RCC 7860 (cell line): ENCODE measurements around the gene PAK1.
A peak's percentile ranks its signal among the peaks of the same experiment; 100 is the strongest.
"Not testable (repeated sequence)": the region's sequence is repeated elsewhere in the genome, so short reads cannot be mapped to it uniquely, and the experiment has no call there.

Experiments used
- DNase-seq: peaks from one replicate; pipeline ENCODE4 v3.0.0-alpha.2; 2015; ENCODE audit warnings: low spot score
- FAIRE-seq: peaks from 2 replicates; lab custom pipeline; 2012; peaks lifted over from hg19 to GRCh38; lab: Jason Lieb, UNC

PAK1 gene

GRCh38 chr11:77409046-77409445 is 64.8 kb downstream of the PAK1 start:
- DNase-seq, result no peak
- no peak for FAIRE-seq

- FAIRE-seq (peak; percentile 86), DNase-seq (peak; percentile 72)
Measured at GRCh38 chr11:77407613-77408012, 66.3 kb downstream of the PAK1 start.

- DNase-seq (no peak), FAIRE-seq (no peak)
Measured at GRCh38 chr11:77406396-77406795, 67.5 kb downstream of the PAK1 start.

- FAIRE-seq, result no peak
- DNase-seq, result no peak
Measured at GRCh38 chr11:77403211-77403610, 70.7 kb downstream of the PAK1 start.

GRCh38 chr11:77402218-77402556 is 71.7 kb downstream of the PAK1 start:
- FAIRE-seq, result no peak
- DNase-seq, result no peak

GRCh38 chr11:77401486-77402217 is 72.2 kb downstream of the PAK1 start:
- DNase-seq (no peak), FAIRE-seq (no peak)

- no peak for DNase-seq
- no peak for FAIRE-seq
Measured at GRCh38 chr11:77400775-77401449, 73.0 kb downstream of the PAK1 start.

GRCh38 chr11:77400271-77400670 is 73.6 kb downstream of the PAK1 start:
- FAIRE-seq, result no peak

GRCh38 chr11:77397631-77398030 is 76.3 kb downstream of the PAK1 start:
- FAIRE-seq (no peak), DNase-seq (no peak)

More at GRCh38 chr11:77400271-77400670, 73.6 kb downstream of the PAK1 start:
- DNase-seq, result no peak

GRCh38 chr11:77396911-77397310 is 77.0 kb downstream of the PAK1 start:
- DNase-seq, result no peak

GRCh38 chr11:77396305-77396704 is 77.6 kb downstream of the PAK1 start:
- FAIRE-seq (no peak), DNase-seq (no peak)

More at GRCh38 chr11:77396911-77397310, 77.0 kb downstream of the PAK1 start:
- FAIRE-seq, result no peak

- DNase-seq, result no peak
- FAIRE-seq, result no peak
Measured at GRCh38 chr11:77395460-77396173, 78.3 kb downstream of the PAK1 start.

- no peak for FAIRE-seq
Measured at GRCh38 chr11:77392842-77393241, 81.1 kb downstream of the PAK1 start.

GRCh38 chr11:77387701-77388100 is 86.2 kb downstream of the PAK1 start:
- FAIRE-seq, result no peak
- DNase-seq, result no peak

More at GRCh38 chr11:77392842-77393241, 81.1 kb downstream of the PAK1 start:
- DNase-seq, result no peak

- DNase-seq, result no peak
- no peak for FAIRE-seq
Measured at GRCh38 chr11:77386178-77386577, 87.7 kb downstream of the PAK1 start.

- not testable (repeated sequence) for FAIRE-seq, DNase-seq
Measured at GRCh38 chr11:77385255-77385771, 88.6 kb downstream of the PAK1 start.

GRCh38 chr11:77384571-77384970 is 89.3 kb downstream of the PAK1 start:
- FAIRE-seq (no peak), DNase-seq (no peak)

- not testable (repeated sequence) for FAIRE-seq, DNase-seq
Measured at GRCh38 chr11:77383349-77383748, 90.5 kb downstream of the PAK1 start.

- FAIRE-seq (no peak), DNase-seq (no peak)
Measured at GRCh38 chr11:77381729-77382665, 91.9 kb downstream of the PAK1 start.

GRCh38 chr11:77379934-77380333 is 94.0 kb downstream of the PAK1 start:
- no peak for FAIRE-seq
- no peak for DNase-seq
